ENCODE data around the gene STK32A. TPM values are rescaled to one million over a fixed set of nuclear protein-coding genes. Genes with fewer than 3 reads are reported as not detected.

STK32A gene
- total RNA-seq, 1 experiment from 2014 or later, result not detected

- DNase-seq (ENCODE audit: low spot score), result peak; percentile 23
- in situ Hi-C loops (cut with HindIII; ENCODE audit: low sequenced_read_pairs), result no loop called here
Measured at GRCh38 chr5:147245381-147246165, 10.7 kb downstream of the STK32A start.

- in situ Hi-C loops (cut with HindIII; ENCODE audit: low sequenced_read_pairs), result no loop called here
- DNase-seq (ENCODE audit: low spot score), result no peak
Measured at GRCh38 chr5:147248561-147248960, 13.7 kb downstream of the STK32A start.

GRCh38 chr5:147259837-147260236, 25.0 kb downstream of the STK32A start:
- DNase-seq (ENCODE audit: low spot score), result no peak
- in situ Hi-C loops (cut with HindIII; ENCODE audit: low sequenced_read_pairs), result no loop called here

GRCh38 chr5:147267082-147267832, 32.4 kb downstream of the STK32A start:
- DNase-seq (ENCODE audit: low spot score), result no peak

GRCh38 chr5:147276497-147276896, 41.7 kb downstream of the STK32A start:
- DNase-seq (ENCODE audit: low spot score), result no peak
- in situ Hi-C loops (cut with HindIII; ENCODE audit: low sequenced_read_pairs), result no loop called here

More at GRCh38 chr5:147267082-147267832, 32.4 kb downstream of the STK32A start:
- in situ Hi-C loops (cut with HindIII; ENCODE audit: low sequenced_read_pairs), result no loop called here

GRCh38 chr5:147286296-147286695, 51.5 kb downstream of the STK32A start:
- no peak for DNase-seq (ENCODE audit: low spot score)
- in situ Hi-C loops (cut with HindIII; ENCODE audit: low sequenced_read_pairs), result no loop called here

- DNase-seq (ENCODE audit: low spot score), result no peak
- in situ Hi-C loops (cut with HindIII; ENCODE audit: low sequenced_read_pairs), result no loop called here
Measured at GRCh38 chr5:147287110-147287509, 52.3 kb downstream of the STK32A start.

GRCh38 chr5:147290261-147290660, 55.4 kb downstream of the STK32A start:
- DNase-seq (ENCODE audit: low spot score), result no peak
- in situ Hi-C loops (cut with HindIII; ENCODE audit: low sequenced_read_pairs), result no loop called here

GRCh38 chr5:147303251-147303650, 68.4 kb downstream of the STK32A start:
- DNase-seq (ENCODE audit: low spot score), result no peak
- in situ Hi-C loops (cut with HindIII; ENCODE audit: low sequenced_read_pairs), result no loop called here

GRCh38 chr5:147303976-147304375, 69.2 kb downstream of the STK32A start:
- in situ Hi-C loops (cut with HindIII; ENCODE audit: low sequenced_read_pairs), result no loop called here
- DNase-seq (ENCODE audit: low spot score), result no peak

- no peak for DNase-seq (ENCODE audit: low spot score)
- in situ Hi-C loops (cut with HindIII; ENCODE audit: low sequenced_read_pairs), result no loop called here
Measured at GRCh38 chr5:147305147-147305546, 70.3 kb downstream of the STK32A start.

GRCh38 chr5:147306351-147306750, 71.5 kb downstream of the STK32A start:
- DNase-seq (ENCODE audit: low spot score), result no peak
- in situ Hi-C loops (cut with HindIII; ENCODE audit: low sequenced_read_pairs), result no loop called here

GRCh38 chr5:147307170-147307569, 72.3 kb downstream of the STK32A start:
- in situ Hi-C loops (cut with HindIII; ENCODE audit: low sequenced_read_pairs), result no loop called here
- no peak for DNase-seq (ENCODE audit: low spot score)

- no peak for DNase-seq (ENCODE audit: low spot score)
- in situ Hi-C loops (cut with HindIII; ENCODE audit: low sequenced_read_pairs), result no loop called here
Measured at GRCh38 chr5:147309621-147310020, 74.8 kb downstream of the STK32A start.

- DNase-seq (ENCODE audit: low spot score), result no peak
- in situ Hi-C loops (cut with HindIII; ENCODE audit: low sequenced_read_pairs), result no loop called here
Measured at GRCh38 chr5:147310059-147310704, 75.4 kb downstream of the STK32A start.

GRCh38 chr5:147317978-147318684, 83.3 kb downstream of the STK32A start:
- DNase-seq (ENCODE audit: low spot score), result no peak
- in situ Hi-C loops (cut with HindIII; ENCODE audit: low sequenced_read_pairs), result no loop called here

GRCh38 chr5:147321569-147321968, 86.7 kb downstream of the STK32A start:
- in situ Hi-C loops (cut with HindIII; ENCODE audit: low sequenced_read_pairs), result no loop called here
- DNase-seq (ENCODE audit: low spot score), result no peak

GRCh38 chr5:147327421-147327820, 92.6 kb downstream of the STK32A start:
- no peak for DNase-seq (ENCODE audit: low spot score)
- in situ Hi-C loops (cut with HindIII; ENCODE audit: low sequenced_read_pairs), result no loop called here

GRCh38 chr5:147327905-147328304, 93.1 kb downstream of the STK32A start:
- in situ Hi-C loops (cut with HindIII; ENCODE audit: low sequenced_read_pairs), result no loop called here
- DNase-seq (ENCODE audit: low spot score), result no peak
